Left renal pelvis (tissue), 4 donors: ENCODE data around the gene MACF1. TPM values are rescaled to one million over a fixed set of nuclear protein-coding genes. Genes with fewer than 3 reads are reported as not detected.

Source experiments
- DNase-seq, 4 donors: peaks; one replicate each; pipeline ENCODE4 v3.0.0-alpha.2; 2013; ENCODE audit warnings: low read depth in 4 of 4, low spot score in 3 of 4
- polyA plus RNA-seq, 4 donors: library from polyadenylated mRNA; unstranded; fragments of 120-200 nt; gene quantifications; one replicate each; pipeline ENCODE4 v1.2.1, GENCODE V29; 2013; ENCODE audit not compliant: insufficient read length in 4 of 4

MACF1 gene
- polyA plus RNA-seq, 4 donors = 202 to 261 (median 253) TPM

- DNase-seq = no peak
Measured at GRCh38 chr1:39409055-39409816, 204.7 kb downstream of the MACF1 start.

GRCh38 chr1:39410915-39411436 is 206.5 kb downstream of the MACF1 start:
- DNase-seq = peak in 1 of 4 donors; percentile 66

- no peak for DNase-seq
Measured at GRCh38 chr1:39411526-39412478, 207.3 kb downstream of the MACF1 start.

- no peak for DNase-seq
Measured at GRCh38 chr1:39412892-39413291, 208.4 kb downstream of the MACF1 start.

GRCh38 chr1:39413902-39414528 is 209.5 kb downstream of the MACF1 start:
- no peak for DNase-seq

- no peak for DNase-seq
Measured at GRCh38 chr1:39415553-39415952, 211.1 kb downstream of the MACF1 start.

GRCh38 chr1:39416609-39417008 is 212.1 kb downstream of the MACF1 start:
- no peak for DNase-seq

GRCh38 chr1:39418236-39418635 is 213.7 kb downstream of the MACF1 start:
- no peak for DNase-seq

GRCh38 chr1:39420493-39420892 is 216.0 kb downstream of the MACF1 start:
- DNase-seq = no peak

GRCh38 chr1:39422614-39423013 is 218.1 kb downstream of the MACF1 start:
- no peak for DNase-seq

GRCh38 chr1:39425151-39425550 is 220.7 kb downstream of the MACF1 start:
- DNase-seq = no peak

- no peak for DNase-seq
Measured at GRCh38 chr1:39425634-39426033, 221.1 kb downstream of the MACF1 start.

- no peak for DNase-seq
Measured at GRCh38 chr1:39426346-39426745, 221.9 kb downstream of the MACF1 start.

- no peak for DNase-seq
Measured at GRCh38 chr1:39427374-39427773, 222.9 kb downstream of the MACF1 start.

GRCh38 chr1:39427912-39428311 is 223.4 kb downstream of the MACF1 start:
- DNase-seq = no peak

- DNase-seq = no peak
Measured at GRCh38 chr1:39431927-39432326, 227.4 kb downstream of the MACF1 start.

- DNase-seq = no peak
Measured at GRCh38 chr1:39434797-39435395, 230.4 kb downstream of the MACF1 start.

GRCh38 chr1:39435597-39435996 is 231.1 kb downstream of the MACF1 start:
- no peak for DNase-seq

- no peak for DNase-seq
Measured at GRCh38 chr1:39436842-39437241, 232.3 kb downstream of the MACF1 start.

- no peak for DNase-seq
Measured at GRCh38 chr1:39438042-39438441, 233.5 kb downstream of the MACF1 start.

- no peak for DNase-seq
Measured at GRCh38 chr1:39440856-39441255, 236.4 kb downstream of the MACF1 start.
